Mucosa of stomach (tissue), 1 donor: ENCODE results near the gene ASRGL1.

Source experiments
- H3K27me3 ChIP-seq: one replicate; pipeline ENCODE4 v1.7.0; 2013; ENCODE audit warnings: mild to moderate bottlenecking, low read length; ENCODE audit not compliant: control insufficient read depth, insufficient read depth
- H3K36me3 ChIP-seq: one replicate; pipeline ENCODE4 v1.7.0; 2013; ENCODE audit warnings: low read length; ENCODE audit not compliant: control insufficient read depth, insufficient read depth
- H3K4me1 ChIP-seq: one replicate; pipeline ENCODE4 v1.7.0; 2013; ENCODE audit warnings: mild to moderate bottlenecking, low read length; ENCODE audit not compliant: control insufficient read depth, insufficient read depth
- H3K4me3 ChIP-seq: one replicate; pipeline ENCODE4 v1.7.0; 2013; ENCODE audit warnings: low read length
- H3K9ac ChIP-seq: one replicate; pipeline ENCODE4 v1.7.0; 2013; ENCODE audit warnings: mild to moderate bottlenecking, low read length, moderate library complexity
- H3K9me3 ChIP-seq: one replicate; pipeline ENCODE4 v1.7.0; 2013; ENCODE audit warnings: mild to moderate bottlenecking, low read length, moderate library complexity; ENCODE audit not compliant: control insufficient read depth
- donor health status: Pancreatic carcinoma.

The ASRGL1 gene

GRCh38 chr11:62399172-62399877 is 62.1 kb downstream of the ASRGL1 start:
- no peak overlapping the region for H3K9ac ChIP-seq

GRCh38 chr11:62399878-62400266 is 62.6 kb downstream of the ASRGL1 start:
- Histone ChIP-seq H3K4me1 (peaks cover 43% of the 10 kb centered on the region), H3K36me3 (no peaks in the 10 kb centered on the region), H3K9me3 (no peaks in the 10 kb centered on the region), H3K9ac (no peak overlapping the region), H3K27me3 (peaks cover 3% of the 10 kb centered on the region), H3K4me3 (no peak overlapping the region)

More at GRCh38 chr11:62399172-62399877, 62.1 kb downstream of the ASRGL1 start:
- Histone ChIP-seq H3K9me3 (no peaks in the 10 kb centered on the region), H3K27me3 (peaks cover 3% of the 10 kb centered on the region), H3K4me3 (no peak overlapping the region), H3K4me1 (peaks cover 43% of the 10 kb centered on the region), H3K36me3 (no peaks in the 10 kb centered on the region)

- Histone ChIP-seq H3K36me3 (no peaks in the 10 kb centered on the region), H3K4me3 (no peak overlapping the region), H3K9ac (no peak overlapping the region), H3K27me3 (peaks cover 3% of the 10 kb centered on the region), H3K4me1 (peaks cover 43% of the 10 kb centered on the region), H3K9me3 (no peaks in the 10 kb centered on the region)
Measured at GRCh38 chr11:62400281-62400680, 63.0 kb downstream of the ASRGL1 start.

GRCh38 chr11:62400760-62401159 is 63.5 kb downstream of the ASRGL1 start:
- no peaks in the 10 kb centered on the region for H3K9me3 ChIP-seq
- H3K27me3 ChIP-seq, result peaks cover 3% of the 10 kb centered on the region
- H3K4me1 ChIP-seq, result peaks cover 43% of the 10 kb centered on the region
- H3K36me3 ChIP-seq, result no peaks in the 10 kb centered on the region
- peak overlapping the region; percentile 31 for H3K9ac ChIP-seq
- no peak overlapping the region for H3K4me3 ChIP-seq

GRCh38 chr11:62401356-62401755 is 64.1 kb downstream of the ASRGL1 start:
- Histone ChIP-seq H3K4me3 (no peak overlapping the region), H3K4me1 (peaks cover 43% of the 10 kb centered on the region), H3K9ac (no peak overlapping the region), H3K27me3 (peaks cover 3% of the 10 kb centered on the region), H3K36me3 (no peaks in the 10 kb centered on the region), H3K9me3 (no peaks in the 10 kb centered on the region)

GRCh38 chr11:62401811-62402210 is 64.6 kb downstream of the ASRGL1 start:
- Histone ChIP-seq H3K9ac (no peak overlapping the region), H3K4me3 (no peak overlapping the region), H3K4me1 (peaks cover 43% of the 10 kb centered on the region), H3K9me3 (no peaks in the 10 kb centered on the region), H3K36me3 (no peaks in the 10 kb centered on the region), H3K27me3 (peaks cover 3% of the 10 kb centered on the region)

- no peaks in the 10 kb centered on the region for H3K9me3 ChIP-seq
- H3K4me3 ChIP-seq, result no peak overlapping the region
- no peaks in the 10 kb centered on the region for H3K36me3 ChIP-seq
- no peak overlapping the region for H3K9ac ChIP-seq
- H3K4me1 ChIP-seq, result peaks cover 43% of the 10 kb centered on the region
- peaks cover 3% of the 10 kb centered on the region for H3K27me3 ChIP-seq
Measured at GRCh38 chr11:62402226-62402959, 65.1 kb downstream of the ASRGL1 start.

- Histone ChIP-seq H3K36me3 (no peaks in the 10 kb centered on the region), H3K9ac (no peak overlapping the region), H3K9me3 (no peaks in the 10 kb centered on the region), H3K4me3 (no peak overlapping the region), H3K4me1 (peaks cover 41% of the 10 kb centered on the region), H3K27me3 (peaks cover 3% of the 10 kb centered on the region)
Measured at GRCh38 chr11:62402960-62403730, 65.9 kb downstream of the ASRGL1 start.

- peaks cover 31% of the 10 kb centered on the region for H3K4me1 ChIP-seq
- H3K27me3 ChIP-seq, result peaks cover 3% of the 10 kb centered on the region
- H3K9me3 ChIP-seq, result no peaks in the 10 kb centered on the region
- no peaks in the 10 kb centered on the region for H3K36me3 ChIP-seq
- no peak overlapping the region for H3K4me3 ChIP-seq
- no peak overlapping the region for H3K9ac ChIP-seq
Measured at GRCh38 chr11:62404435-62404834, 67.2 kb downstream of the ASRGL1 start.

GRCh38 chr11:62404901-62405300 is 67.7 kb downstream of the ASRGL1 start:
- peaks cover 26% of the 10 kb centered on the region for H3K4me1 ChIP-seq
- no peak overlapping the region for H3K4me3 ChIP-seq
- H3K36me3 ChIP-seq, result no peaks in the 10 kb centered on the region
- H3K9me3 ChIP-seq, result no peaks in the 10 kb centered on the region
- H3K9ac ChIP-seq, result no peak overlapping the region
- peaks cover 3% of the 10 kb centered on the region for H3K27me3 ChIP-seq

GRCh38 chr11:62406034-62406433 is 68.8 kb downstream of the ASRGL1 start:
- Histone ChIP-seq H3K9me3 (no peaks in the 10 kb centered on the region), H3K9ac (no peak overlapping the region), H3K4me1 (peaks cover 15% of the 10 kb centered on the region), H3K27me3 (no peaks in the 10 kb centered on the region), H3K36me3 (no peaks in the 10 kb centered on the region), H3K4me3 (no peak overlapping the region)

- Histone ChIP-seq H3K9me3 (no peaks in the 10 kb centered on the region), H3K36me3 (no peaks in the 10 kb centered on the region), H3K4me1 (no peaks in the 10 kb centered on the region), H3K9ac (no peak overlapping the region), H3K27me3 (no peaks in the 10 kb centered on the region), H3K4me3 (no peak overlapping the region)
Measured at GRCh38 chr11:62409831-62410230, 72.6 kb downstream of the ASRGL1 start.
